ENCODE measurements around the gene MAVS.

DNA sequence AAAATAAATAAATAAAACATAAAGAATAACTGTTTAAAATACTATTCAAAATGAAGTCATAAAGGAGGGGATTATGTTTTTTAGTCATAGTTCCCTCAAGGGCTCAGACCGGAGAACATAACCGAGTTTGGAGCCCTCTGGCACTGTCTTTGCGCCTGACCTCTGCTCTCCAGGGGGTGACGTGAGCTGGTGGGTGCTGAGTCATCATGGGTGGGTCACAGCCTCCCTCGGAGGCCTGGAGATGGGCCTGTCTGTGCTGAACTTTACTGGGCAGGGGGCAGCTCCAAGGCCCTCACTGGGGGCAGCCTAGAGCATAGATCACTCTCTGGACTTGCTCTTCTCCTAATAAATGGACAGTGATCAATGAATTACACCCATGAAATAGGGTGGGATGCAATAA, 3.1 kb upstream of the MAVS start:
- no peak for TF ChIP-seq POLR2A (IDR thresholded peaks at IDR 0.05)
- TF ChIP-seq, protein P1, sequence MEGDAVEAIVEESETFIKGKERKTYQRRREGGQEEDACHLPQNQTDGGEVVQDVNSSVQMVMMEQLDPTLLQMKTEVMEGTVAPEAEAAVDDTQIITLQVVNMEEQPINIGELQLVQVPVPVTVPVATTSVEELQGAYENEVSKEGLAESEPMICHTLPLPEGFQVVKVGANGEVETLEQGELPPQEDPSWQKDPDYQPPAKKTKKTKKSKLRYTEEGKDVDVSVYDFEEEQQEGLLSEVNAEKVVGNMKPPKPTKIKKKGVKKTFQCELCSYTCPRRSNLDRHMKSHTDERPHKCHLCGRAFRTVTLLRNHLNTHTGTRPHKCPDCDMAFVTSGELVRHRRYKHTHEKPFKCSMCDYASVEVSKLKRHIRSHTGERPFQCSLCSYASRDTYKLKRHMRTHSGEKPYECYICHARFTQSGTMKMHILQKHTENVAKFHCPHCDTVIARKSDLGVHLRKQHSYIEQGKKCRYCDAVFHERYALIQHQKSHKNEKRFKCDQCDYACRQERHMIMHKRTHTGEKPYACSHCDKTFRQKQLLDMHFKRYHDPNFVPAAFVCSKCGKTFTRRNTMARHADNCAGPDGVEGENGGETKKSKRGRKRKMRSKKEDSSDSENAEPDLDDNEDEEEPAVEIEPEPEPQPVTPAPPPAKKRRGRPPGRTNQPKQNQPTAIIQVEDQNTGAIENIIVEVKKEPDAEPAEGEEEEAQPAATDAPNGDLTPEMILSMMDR (IDR thresholded peaks at IDR 0.05), result no peak
